SK-N-SH treated with all-trans-retinoic acid at 6 μM for 48 hours (cell line): ENCODE measurements around the gene ZKSCAN8.

Source experiments
- ATAC-seq: fragments of 200-7000 bp; cut with Tn5 transposase; 3 replicates; pipeline ENCODE4 v1.9.1; 2020; ENCODE audit warnings: mild to moderate bottlenecking, moderate library complexity
- ARNTL ChIP-seq: fragments of 450-650 bp; formaldehyde crosslinking; IDR thresholded peaks from 2 replicates; pipeline ENCODE4 v1.5.0; 2020; ENCODE audit warnings: low read depth, mild to moderate bottlenecking, moderate library complexity, borderline replicate concordance
- BACH2 ChIP-seq: fragments of 250-450 bp; sonication (Bioruptor Pico); IDR thresholded peaks from 2 replicates; pipeline ENCODE4 v1.9.0; 2021; ENCODE audit warnings: mild to moderate bottlenecking, borderline replicate concordance
- CSDC2 ChIP-seq: fragments of 250-450 bp; sonication (Bioruptor Pico); IDR thresholded peaks from 2 replicates; pipeline ENCODE4 v1.5.0; 2020; ENCODE audit warnings: mild to moderate bottlenecking, moderate library complexity
- ESRRG ChIP-seq: fragments of 250-450 bp; sonication (Bioruptor Pico); IDR thresholded peaks from 2 replicates; pipeline ENCODE4 v1.6.1; 2021; ENCODE audit warnings: mild to moderate bottlenecking
- GLIS3 ChIP-seq: fragments of 250-450 bp; sonication (Bioruptor Pico); IDR thresholded peaks from 2 replicates; pipeline ENCODE4 v1.5.0; 2020; ENCODE audit warnings: mild to moderate bottlenecking, moderate library complexity
- ISL1 ChIP-seq: fragments of 250-450 bp; sonication (Bioruptor Pico); IDR thresholded peaks from 2 replicates; pipeline ENCODE4 v2.1.2; 2022; ENCODE audit warnings: mild to moderate bottlenecking, moderate library complexity
- OSR1 ChIP-seq: fragments of 250-450 bp; sonication (Bioruptor Pico); IDR thresholded peaks from 2 replicates; pipeline ENCODE4 v1.8.0; 2022; ENCODE audit warnings: moderate library complexity, mild to moderate bottlenecking, inconsistent platforms
- PATZ1 ChIP-seq: fragments of 250-450 bp; sonication (Bioruptor Pico); IDR thresholded peaks from 2 replicates; pipeline ENCODE4 v1.8.0; 2020; ENCODE audit warnings: mild to moderate bottlenecking, moderate library complexity, borderline replicate concordance
- POU6F1 ChIP-seq: fragments of 250-450 bp; sonication (Bioruptor Pico); IDR thresholded peaks from 2 replicates; pipeline ENCODE4 v1.8.0; 2021; ENCODE audit warnings: low read depth, mild to moderate bottlenecking, moderate library complexity, borderline replicate concordance
- PPARA ChIP-seq: fragments of 250-450 bp; sonication (Bioruptor Pico); IDR thresholded peaks from 2 replicates; pipeline ENCODE4 v1.5.0; 2020; ENCODE audit warnings: mild to moderate bottlenecking, borderline replicate concordance
- RARB ChIP-seq: fragments of 250-450 bp; sonication (Bioruptor Pico); IDR thresholded peaks from 2 replicates; pipeline ENCODE4 v1.8.0; 2021; ENCODE audit warnings: mild to moderate bottlenecking, moderate library complexity
- SNAI2 ChIP-seq: fragments of 250-450 bp; sonication (Bioruptor Pico); IDR thresholded peaks from 2 replicates; pipeline ENCODE4 v1.5.0; 2020; ENCODE audit warnings: mild to moderate bottlenecking, moderate library complexity
- TCF4 ChIP-seq: fragments of 250-450 bp; sonication (Bioruptor Pico); IDR thresholded peaks from 2 replicates; pipeline ENCODE4 v1.8.0; 2021; ENCODE audit warnings: mild to moderate bottlenecking, moderate library complexity, borderline replicate concordance
- TOX ChIP-seq: fragments of 250-450 bp; sonication (Bioruptor Pico); IDR thresholded peaks from 2 replicates; pipeline ENCODE4 v1.8.0; 2021; ENCODE audit warnings: mild to moderate bottlenecking, moderate library complexity, borderline replicate concordance
- TSHZ2 ChIP-seq: fragments of 250-450 bp; sonication (Bioruptor Pico); IDR thresholded peaks from 2 replicates; pipeline ENCODE4 v1.5.0; 2020; ENCODE audit warnings: mild to moderate bottlenecking, moderate library complexity
- ZC3H10 ChIP-seq: fragments of 250-450 bp; sonication (Bioruptor Pico); IDR thresholded peaks from 2 replicates; pipeline ENCODE4 v1.5.1; 2021; ENCODE audit warnings: mild to moderate bottlenecking, moderate library complexity
- ZFP3 ChIP-seq: fragments of 250-450 bp; sonication (Bioruptor Pico); IDR thresholded peaks from 2 replicates; pipeline ENCODE4 v1.5.0; 2020; ENCODE audit warnings: mild to moderate bottlenecking, moderate library complexity
- ZFP30 ChIP-seq: fragments of 450-650 bp; formaldehyde crosslinking; IDR thresholded peaks from 2 replicates; pipeline ENCODE4 v1.5.0; 2022; ENCODE audit warnings: mild to moderate bottlenecking, moderate library complexity
- ZNF565 ChIP-seq: fragments of 450-650 bp; formaldehyde crosslinking; conservative IDR thresholded peaks from 2 replicates; pipeline ENCODE4 v1.5.0; 2020; ENCODE audit warnings: low read depth, mild to moderate bottlenecking, moderate library complexity
- ZNF70 ChIP-seq: fragments of 450-650 bp; formaldehyde crosslinking; IDR thresholded peaks from 2 replicates; pipeline ENCODE4 v1.5.0; 2020; ENCODE audit warnings: mild to moderate bottlenecking, moderate library complexity
- ZNF8 ChIP-seq: fragments of 450-650 bp; formaldehyde crosslinking; IDR thresholded peaks from 2 replicates; pipeline ENCODE4 v1.5.0; 2020; ENCODE audit warnings: mild to moderate bottlenecking, moderate library complexity
- TF ChIP-seq, protein P1 (sequence below): fragments of 250-450 bp; sonication (Bioruptor Pico); IDR thresholded peaks from 2 replicates; pipeline ENCODE4 v1.5.1; 2021; ENCODE audit warnings: mild to moderate bottlenecking, moderate library complexity
- TF ChIP-seq, protein P2 (sequence below): fragments of 250-450 bp; sonication (Bioruptor Pico); IDR thresholded peaks from 2 replicates; pipeline ENCODE4 v1.5.1; 2020; ENCODE audit warnings: low read depth, mild to moderate bottlenecking, moderate library complexity

Gene ZKSCAN8

GRCh38 chr6:28153546-28153945 lies 11.9 kb downstream of the ZKSCAN8 start (continued):
- TF ChIP-seq BACH2 (CRISPR knock-in tag), result no peak
- TF ChIP-seq ZFP30 (CRISPR knock-in tag), result no peak
- TF ChIP-seq ARNTL (CRISPR knock-in tag), result no peak
- no peak for TF ChIP-seq ZNF70 (CRISPR knock-in tag)
- TF ChIP-seq, all 23 proteins: peak for 0

- TF ChIP-seq TSHZ2 (CRISPR knock-in tag) (no peak), ZFP3 (no peak), POU6F1 (CRISPR knock-in tag) (no peak), ESRRG (CRISPR knock-in tag) (no peak), ARNTL (CRISPR knock-in tag) (no peak), ZNF8 (no peak), CSDC2 (CRISPR knock-in tag) (no peak), OSR1 (no peak)
- TF ChIP-seq, protein P1, sequence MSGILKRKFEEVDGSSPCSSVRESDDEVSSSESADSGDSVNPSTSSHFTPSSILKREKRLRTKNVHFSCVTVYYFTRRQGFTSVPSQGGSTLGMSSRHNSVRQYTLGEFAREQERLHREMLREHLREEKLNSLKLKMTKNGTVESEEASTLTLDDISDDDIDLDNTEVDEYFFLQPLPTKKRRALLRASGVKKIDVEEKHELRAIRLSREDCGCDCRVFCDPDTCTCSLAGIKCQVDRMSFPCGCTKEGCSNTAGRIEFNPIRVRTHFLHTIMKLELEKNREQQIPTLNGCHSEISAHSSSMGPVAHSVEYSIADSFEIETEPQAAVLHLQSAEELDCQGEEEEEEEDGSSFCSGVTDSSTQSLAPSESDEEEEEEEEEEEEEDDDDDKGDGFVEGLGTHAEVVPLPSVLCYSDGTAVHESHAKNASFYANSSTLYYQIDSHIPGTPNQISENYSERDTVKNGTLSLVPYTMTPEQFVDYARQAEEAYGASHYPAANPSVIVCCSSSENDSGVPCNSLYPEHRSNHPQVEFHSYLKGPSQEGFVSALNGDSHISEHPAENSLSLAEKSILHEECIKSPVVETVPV (CRISPR knock-in tag), result no peak
- ATAC-seq, result no peak
Observed at GRCh38 chr6:28154357-28154756, 12.7 kb downstream of the ZKSCAN8 start.

GRCh38 chr6:28158318-28158717 lies 16.6 kb downstream of the ZKSCAN8 start:
- TF ChIP-seq TOX (CRISPR knock-in tag) (no peak), TCF4 (no peak), ISL1 (CRISPR knock-in tag) (no peak), PATZ1 (CRISPR knock-in tag) (no peak), ESRRG (CRISPR knock-in tag) (no peak), ZFP3 (no peak), SNAI2 (CRISPR knock-in tag) (no peak), RARB (no peak), ZNF8 (no peak), ZC3H10 (CRISPR knock-in tag) (no peak), PPARA (no peak), CSDC2 (CRISPR knock-in tag) (no peak), ZNF565 (no peak), POU6F1 (CRISPR knock-in tag) (no peak), BACH2 (CRISPR knock-in tag) (no peak), ARNTL (CRISPR knock-in tag) (no peak), GLIS3 (no peak)
- TF ChIP-seq, protein P2, sequence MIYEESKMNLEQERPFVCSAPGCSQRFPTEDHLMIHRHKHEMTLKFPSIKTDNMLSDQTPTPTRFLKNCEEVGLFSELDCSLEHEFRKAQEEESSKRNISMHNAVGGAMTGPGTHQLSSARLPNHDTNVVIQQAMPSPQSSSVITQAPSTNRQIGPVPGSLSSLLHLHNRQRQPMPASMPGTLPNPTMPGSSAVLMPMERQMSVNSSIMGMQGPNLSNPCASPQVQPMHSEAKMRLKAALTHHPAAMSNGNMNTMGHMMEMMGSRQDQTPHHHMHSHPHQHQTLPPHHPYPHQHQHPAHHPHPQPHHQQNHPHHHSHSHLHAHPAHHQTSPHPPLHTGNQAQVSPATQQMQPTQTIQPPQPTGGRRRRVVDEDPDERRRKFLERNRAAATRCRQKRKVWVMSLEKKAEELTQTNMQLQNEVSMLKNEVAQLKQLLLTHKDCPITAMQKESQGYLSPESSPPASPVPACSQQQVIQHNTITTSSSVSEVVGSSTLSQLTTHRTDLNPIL, result no peak
- TF ChIP-seq, protein P1 (CRISPR knock-in tag), result no peak
- ATAC-seq, result no peak
